Panc1 (cell line): ENCODE measurements around the gene MAT2A. TPM values are rescaled to one million over a fixed set of nuclear protein-coding genes. Genes with fewer than 3 reads are reported as not detected.

Experiments used
- ATAC-seq: fragments of 200-7000 bp; cut with Tn5 transposase; 2 replicates; pipeline ENCODE4 v1.9.1; 2020; ENCODE audit warnings: mild to moderate bottlenecking, moderate library complexity
- BruUV-seq: library from RNA; stranded (reverse); fragments of 400-500 nt; replicated peaks from 2 replicates; lab custom pipeline; 2021; lab: Mats Ljungman, UMichigan
- CTCF ChIA-PET: fragments of 300-600 bp; sonication (Branson Sonifier 250); formaldehyde crosslinking; loops from one replicate; lab custom pipeline; 2022; ENCODE audit warnings: antibody characterized with exemption; lab: Charles Lee
- POLR2A ChIA-PET: fragments of 300-600 bp; sonication (Branson Sonifier 250); formaldehyde crosslinking; loops from one replicate; lab custom pipeline; 2022; ENCODE audit warnings: antibody characterized with exemption; lab: Charles Lee
- DNase-seq: peaks from one replicate; pipeline ENCODE4 v3.0.0-alpha.2; 2010; ENCODE audit warnings: low read depth, low spot score
- H3K27ac ChIP-seq: 2 replicates; pipeline ENCODE4 v1.5.1; 2011; ENCODE audit warnings: mild to moderate bottlenecking, low read length, inconsistent platforms
- H3K27me3 ChIP-seq: fragments of 200-500 bp; sonication (Bioruptor generic); 2 replicates; pipeline ENCODE4 v1.6.0; 2014; ENCODE audit warnings: low read length, inconsistent platforms; ENCODE audit not compliant: control insufficient read depth, insufficient read depth
- H3K36me3 ChIP-seq: fragments of 200-500 bp; sonication (Bioruptor generic); 2 replicates; pipeline ENCODE4 v1.5.1; 2014; ENCODE audit warnings: inconsistent platforms, mild to moderate bottlenecking, low read length, moderate library complexity; ENCODE audit not compliant: control insufficient read depth, insufficient read depth
- H3K4me1 ChIP-seq: 2 replicates; pipeline ENCODE4 v1.5.1; 2011; ENCODE audit warnings: inconsistent platforms, mild to moderate bottlenecking, low read length, moderate library complexity; ENCODE audit not compliant: control insufficient read depth, insufficient read depth
- H3K4me3 ChIP-seq, 2 experiments: 2 replicates each; pipeline ENCODE4 v1.5.1; 2011 to 2012; ENCODE audit warnings: low read depth in 2 of 2, low read length in 2 of 2, mild to moderate bottlenecking in 2 of 2, inconsistent platforms in 1 of 2, moderate library complexity in 1 of 2
- H3K9me3 ChIP-seq: fragments of 200-500 bp; sonication (Bioruptor generic); 2 replicates; pipeline ENCODE4 v1.5.1; 2014; ENCODE audit warnings: low read depth, mild to moderate bottlenecking, inconsistent platforms, low read length, moderate library complexity; ENCODE audit not compliant: control insufficient read depth, insufficient read depth
- CTCF ChIP-seq: fragments of 450-650 bp; IDR thresholded peaks from 2 replicates; pipeline ENCODE4 v1.5.1; 2017; ENCODE audit warnings: mild to moderate bottlenecking
- POLR2AphosphoS5 ChIP-seq: IDR thresholded peaks from 2 replicates; pipeline ENCODE4 v1.6.1; 2012; ENCODE audit warnings: mild to moderate bottlenecking, low read depth, low read length, moderate library complexity
- SIN3A ChIP-seq: IDR thresholded peaks from 2 replicates; pipeline ENCODE4 v1.6.1; 2012; ENCODE audit warnings: low read depth, mild to moderate bottlenecking, low read length, moderate library complexity, borderline replicate concordance; ENCODE audit not compliant: insufficient read depth
- TCF7L2 ChIP-seq: IDR thresholded peaks from 2 replicates; pipeline ENCODE4 v1.6.1; 2011; ENCODE audit warnings: mild to moderate bottlenecking, low read depth, low read length, inconsistent platforms
- in situ Hi-C: cut with HindIII; loops from 2 replicates; pipeline ENCODE4 v1.10.0; 2016; ENCODE audit warnings: low sequenced_read_pairs, low pct_unique_long_range_greater_than_20kb
- intact Hi-C: fragments of 100-400 bp; cut with micrococcal nuclease; formaldehyde crosslinking; loops from one replicate; pipeline ENCODE4 v1.10.0; 2022; ENCODE audit not compliant: unreplicated experiment
- total RNA-seq: library from RNA; stranded (reverse); gene quantifications from one replicate; pipeline ENCODE4 v1.2.1, GENCODE V29; 2021; ENCODE audit not compliant: unreplicated experiment
- TF ChIP-seq, protein P1 (sequence below), 2 experiments: IDR thresholded peaks; 2 replicates each; pipeline ENCODE4 v1.6.1; 2011 to 2012; ENCODE audit warnings: low read depth in 2 of 2, control low read depth in 1 of 2, low read length in 1 of 2, mild to moderate bottlenecking in 1 of 2, moderate library complexity in 1 of 2; ENCODE audit not compliant: insufficient read depth in 1 of 2

Gene MAT2A
- total RNA-seq, 1 experiment from 2014 or later: 547 TPM

- in situ Hi-C loops: loop anchor here (25.0 kb wide), 1 partner anchor 119 kb away; the partner anchor contains the start of genes CAPG and SH2D6
- POLR2A ChIA-PET: interaction anchor here (0.6 kb wide), 1 partner anchor 19 kb away, joined by 5 read pairs; no protein-coding TSS in a partner anchor
Observed at GRCh38 chr2:85531589-85531988, 7.4 kb upstream of the MAT2A start.

GRCh38 chr2:85534099-85534498 is 4.9 kb upstream of the MAT2A start:
- Histone ChIP-seq H3K4me3 (no peak overlapping the region), H3K9me3 (no peaks in the 10 kb centered on the region), H3K36me3 (no peaks in the 10 kb centered on the region; the same call in 1 of the 2 replicates), H3K27ac (peak overlapping the region; percentile 100), H3K4me1 (peaks cover 36% of the 10 kb centered on the region), H3K27me3 (no peaks in the 10 kb centered on the region)
- DNase-seq: no peak
- intact Hi-C loops: no loop called here
- POLR2A ChIA-PET: interaction anchor here (0.7 kb wide), 1 partner anchor 10 kb away, joined by 3 read pairs; no protein-coding TSS in a partner anchor
- TF ChIP-seq POLR2AphosphoS5 (no peak), SIN3A (no peak), CTCF (no peak), TCF7L2 (no peak)
- TF ChIP-seq, protein P1, sequence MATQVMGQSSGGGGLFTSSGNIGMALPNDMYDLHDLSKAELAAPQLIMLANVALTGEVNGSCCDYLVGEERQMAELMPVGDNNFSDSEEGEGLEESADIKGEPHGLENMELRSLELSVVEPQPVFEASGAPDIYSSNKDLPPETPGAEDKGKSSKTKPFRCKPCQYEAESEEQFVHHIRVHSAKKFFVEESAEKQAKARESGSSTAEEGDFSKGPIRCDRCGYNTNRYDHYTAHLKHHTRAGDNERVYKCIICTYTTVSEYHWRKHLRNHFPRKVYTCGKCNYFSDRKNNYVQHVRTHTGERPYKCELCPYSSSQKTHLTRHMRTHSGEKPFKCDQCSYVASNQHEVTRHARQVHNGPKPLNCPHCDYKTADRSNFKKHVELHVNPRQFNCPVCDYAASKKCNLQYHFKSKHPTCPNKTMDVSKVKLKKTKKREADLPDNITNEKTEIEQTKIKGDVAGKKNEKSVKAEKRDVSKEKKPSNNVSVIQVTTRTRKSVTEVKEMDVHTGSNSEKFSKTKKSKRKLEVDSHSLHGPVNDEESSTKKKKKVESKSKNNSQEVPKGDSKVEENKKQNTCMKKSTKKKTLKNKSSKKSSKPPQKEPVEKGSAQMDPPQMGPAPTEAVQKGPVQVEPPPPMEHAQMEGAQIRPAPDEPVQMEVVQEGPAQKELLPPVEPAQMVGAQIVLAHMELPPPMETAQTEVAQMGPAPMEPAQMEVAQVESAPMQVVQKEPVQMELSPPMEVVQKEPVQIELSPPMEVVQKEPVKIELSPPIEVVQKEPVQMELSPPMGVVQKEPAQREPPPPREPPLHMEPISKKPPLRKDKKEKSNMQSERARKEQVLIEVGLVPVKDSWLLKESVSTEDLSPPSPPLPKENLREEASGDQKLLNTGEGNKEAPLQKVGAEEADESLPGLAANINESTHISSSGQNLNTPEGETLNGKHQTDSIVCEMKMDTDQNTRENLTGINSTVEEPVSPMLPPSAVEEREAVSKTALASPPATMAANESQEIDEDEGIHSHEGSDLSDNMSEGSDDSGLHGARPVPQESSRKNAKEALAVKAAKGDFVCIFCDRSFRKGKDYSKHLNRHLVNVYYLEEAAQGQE (IDR thresholded peaks at IDR 0.05; ENCODE audit: insufficient read depth in 1 of 2, low read depth in 2 of 2, low read length in 1 of 2): no peak
- CTCF ChIA-PET: interaction anchor here (0.7 kb wide), 1 partner anchor 16 kb away, joined by 3 read pairs; no protein-coding TSS in a partner anchor
- in situ Hi-C loops: loop anchor here (25.0 kb wide), 1 partner anchor 122 kb away; the partner anchor contains the start of genes CAPG and SH2D6
- no TSS peak for BruUV-seq
- ATAC-seq: no peak

More at GRCh38 chr2:85531589-85531988, 7.4 kb upstream of the MAT2A start:
- TF ChIP-seq TCF7L2 (no peak), POLR2AphosphoS5 (no peak), SIN3A (no peak), CTCF (no peak)
- TF ChIP-seq, protein P1 (IDR thresholded peaks at IDR 0.05; ENCODE audit: insufficient read depth in 1 of 2, low read depth in 2 of 2, low read length in 1 of 2): no peak
- no TSS peak for BruUV-seq
- Histone ChIP-seq H3K27ac (no peak overlapping the region), H3K9me3 (no peaks in the 10 kb centered on the region), H3K27me3 (no peaks in the 10 kb centered on the region), H3K4me3 (no peak overlapping the region), H3K36me3 (no peaks in the 10 kb centered on the region), H3K4me1 (peaks cover 25% of the 10 kb centered on the region)
- ATAC-seq (no peak), DNase-seq (no peak)
- intact Hi-C loops: no loop called here
- CTCF ChIA-PET: interaction anchor here (0.6 kb wide), 1 partner anchor 24 kb away, joined by 5 read pairs; no protein-coding TSS in a partner anchor
